GM23338 (cell line): Measurements from ENCODE around the gene MUTYH. TPM values are rescaled to one million over a fixed set of nuclear protein-coding genes. Genes with fewer than 3 reads are reported as not detected.

ENCODE experiments used
- ATAC-seq: fragments of 200-7000 bp; cut with Tn5 transposase; 3 replicates; pipeline ENCODE4 v1.9.1; 2020
- DNase-seq: peaks from one replicate; pipeline ENCODE4 v3.0.0-alpha.2; 2015; ENCODE audit warnings: low spot score
- H2AFZ ChIP-seq: fragments of 200-600 bp; sonication (generic); 2 replicates; pipeline ENCODE4 v1.8.0; 2016; ENCODE audit warnings: antibody characterized with exemption, mild to moderate bottlenecking, moderate library complexity
- H3F3A ChIP-seq: fragments of 200-600 bp; sonication (generic); replicated peaks from 2 replicates; pipeline ENCODE4 v1.8.0; 2017; ENCODE audit warnings: antibody characterized with exemption, mixed run types, low read depth
- H3K27ac ChIP-seq: fragments of 200-600 bp; sonication (generic); 2 replicates; pipeline ENCODE4 v1.6.1; 2016; ENCODE audit warnings: low read depth
- H3K27me3 ChIP-seq: fragments of 200-600 bp; sonication (generic); 2 replicates; pipeline ENCODE4 v1.8.0; 2016; ENCODE audit warnings: mild to moderate bottlenecking, mixed run types, moderate library complexity; ENCODE audit not compliant: insufficient read depth
- H3K36me3 ChIP-seq: fragments of 200-600 bp; sonication (generic); 2 replicates; pipeline ENCODE4 v1.8.0; 2016; ENCODE audit warnings: mild to moderate bottlenecking; ENCODE audit not compliant: insufficient read depth
- H3K4me1 ChIP-seq: fragments of 200-600 bp; sonication (generic); 2 replicates; pipeline ENCODE4 v1.8.0; 2016; ENCODE audit warnings: mild to moderate bottlenecking, moderate library complexity; ENCODE audit not compliant: insufficient read depth
- H3K4me2 ChIP-seq: fragments of 200-600 bp; sonication (generic); 2 replicates; pipeline ENCODE4 v1.7.1; 2017; ENCODE audit warnings: mixed run types
- H3K4me3 ChIP-seq: fragments of 200-600 bp; sonication (generic); 2 replicates; pipeline ENCODE4 v1.6.1; 2016; ENCODE audit warnings: mixed run types
- H3K79me2 ChIP-seq: fragments of 200-600 bp; sonication (generic); replicated peaks from 2 replicates; pipeline ENCODE4 v1.8.0; 2017; ENCODE audit warnings: mild to moderate bottlenecking; ENCODE audit not compliant: insufficient read depth
- H3K9me2 ChIP-seq: fragments of 200-600 bp; sonication (generic); 2 replicates; pipeline ENCODE4 v1.8.0; 2017; ENCODE audit not compliant: insufficient read depth
- H4K20me1 ChIP-seq: fragments of 200-600 bp; sonication (generic); replicated peaks from 2 replicates; pipeline ENCODE4 v1.8.0; 2017; ENCODE audit warnings: mild to moderate bottlenecking; ENCODE audit not compliant: insufficient read depth
- H3K27ac Mint-ChIP-seq: 2 replicates; pipeline ENCODE4 v1.8.0; 2020; ENCODE audit warnings: inconsistent platforms, mild to moderate bottlenecking, moderate library complexity, mixed read lengths
- H3K27me3 Mint-ChIP-seq: 3 replicates; pipeline ENCODE4 v1.8.0; 2022; ENCODE audit warnings: low read depth, mild to moderate bottlenecking, moderate library complexity, mixed read lengths, inconsistent platforms; ENCODE audit not compliant: insufficient read depth, poor library complexity
- H3K36me3 Mint-ChIP-seq: 3 replicates; pipeline ENCODE4 v1.8.0; 2021; ENCODE audit warnings: low read depth, mild to moderate bottlenecking, inconsistent platforms, moderate library complexity, mixed read lengths
- H3K4me1 Mint-ChIP-seq: 3 replicates; pipeline ENCODE4 v1.8.0; 2020; ENCODE audit warnings: mild to moderate bottlenecking, inconsistent platforms, mixed read lengths
- H3K4me3 Mint-ChIP-seq: 3 replicates; pipeline ENCODE4 v1.8.0; 2021; ENCODE audit warnings: moderate library complexity, mild to moderate bottlenecking, inconsistent platforms, mixed read lengths
- H3K9me3 Mint-ChIP-seq: 3 replicates; pipeline ENCODE4 v1.8.0; 2020; ENCODE audit warnings: moderate library complexity, mild to moderate bottlenecking, inconsistent platforms, mixed read lengths
- JUNB ChIP-seq: IDR thresholded peaks from one replicate; pipeline ENCODE4 v1.6.1; 2016; ENCODE audit warnings: antibody characterized with exemption; ENCODE audit not compliant: unreplicated experiment
- NANOG ChIP-seq: IDR thresholded peaks from 2 replicates; pipeline ENCODE4 v1.6.1; 2016; ENCODE audit warnings: antibody characterized with exemption, borderline replicate concordance
- POLR2AphosphoS5 ChIP-seq: IDR thresholded peaks from 2 replicates; pipeline ENCODE4 v1.6.1; 2016; ENCODE audit warnings: antibody characterized with exemption, low read depth
- ZNF114 ChIP-seq: fragments of 250-450 bp; sonication (Bioruptor Pico); IDR thresholded peaks from 2 replicates; pipeline ENCODE4 v1.5.0; 2020; ENCODE audit warnings: mild to moderate bottlenecking, moderate library complexity
- ZNF331 ChIP-seq: fragments of 250-450 bp; sonication (Bioruptor Pico); IDR thresholded peaks from 2 replicates; pipeline ENCODE4 v1.5.0; 2020; ENCODE audit warnings: low read depth, mild to moderate bottlenecking, moderate library complexity
- polyA plus RNA-seq: library from polyadenylated mRNA; unstranded; fragments of >200 nt; fragmentation: Nextera tagmentation; extraction: Ambion mirVana; gene quantifications from 2 replicates; pipeline ENCODE4 v1.2.1, GENCODE V29; 2016
- total RNA-seq: library from RNA; depleted of rRNA; stranded (reverse); fragments of >200 nt; shearing (Covaris generic); gene quantifications from 2 replicates; pipeline ENCODE4 v1.2.3, GENCODE V29; 2014
- TF ChIP-seq, protein P1 (sequence below): fragments of 250-450 bp; sonication (Bioruptor Pico); IDR thresholded peaks from 2 replicates; pipeline ENCODE4 v1.5.0; 2020; ENCODE audit warnings: mild to moderate bottlenecking, moderate library complexity
- TF ChIP-seq, protein P2 (sequence below): IDR thresholded peaks from 2 replicates; pipeline ENCODE4 v1.6.1; 2016; ENCODE audit warnings: antibody characterized with exemption

MUTYH gene
- total and polyA plus RNA-seq, 2 experiments from 2014 or later, result 47.9 to 67.4 TPM

- TF ChIP-seq, protein P1, sequence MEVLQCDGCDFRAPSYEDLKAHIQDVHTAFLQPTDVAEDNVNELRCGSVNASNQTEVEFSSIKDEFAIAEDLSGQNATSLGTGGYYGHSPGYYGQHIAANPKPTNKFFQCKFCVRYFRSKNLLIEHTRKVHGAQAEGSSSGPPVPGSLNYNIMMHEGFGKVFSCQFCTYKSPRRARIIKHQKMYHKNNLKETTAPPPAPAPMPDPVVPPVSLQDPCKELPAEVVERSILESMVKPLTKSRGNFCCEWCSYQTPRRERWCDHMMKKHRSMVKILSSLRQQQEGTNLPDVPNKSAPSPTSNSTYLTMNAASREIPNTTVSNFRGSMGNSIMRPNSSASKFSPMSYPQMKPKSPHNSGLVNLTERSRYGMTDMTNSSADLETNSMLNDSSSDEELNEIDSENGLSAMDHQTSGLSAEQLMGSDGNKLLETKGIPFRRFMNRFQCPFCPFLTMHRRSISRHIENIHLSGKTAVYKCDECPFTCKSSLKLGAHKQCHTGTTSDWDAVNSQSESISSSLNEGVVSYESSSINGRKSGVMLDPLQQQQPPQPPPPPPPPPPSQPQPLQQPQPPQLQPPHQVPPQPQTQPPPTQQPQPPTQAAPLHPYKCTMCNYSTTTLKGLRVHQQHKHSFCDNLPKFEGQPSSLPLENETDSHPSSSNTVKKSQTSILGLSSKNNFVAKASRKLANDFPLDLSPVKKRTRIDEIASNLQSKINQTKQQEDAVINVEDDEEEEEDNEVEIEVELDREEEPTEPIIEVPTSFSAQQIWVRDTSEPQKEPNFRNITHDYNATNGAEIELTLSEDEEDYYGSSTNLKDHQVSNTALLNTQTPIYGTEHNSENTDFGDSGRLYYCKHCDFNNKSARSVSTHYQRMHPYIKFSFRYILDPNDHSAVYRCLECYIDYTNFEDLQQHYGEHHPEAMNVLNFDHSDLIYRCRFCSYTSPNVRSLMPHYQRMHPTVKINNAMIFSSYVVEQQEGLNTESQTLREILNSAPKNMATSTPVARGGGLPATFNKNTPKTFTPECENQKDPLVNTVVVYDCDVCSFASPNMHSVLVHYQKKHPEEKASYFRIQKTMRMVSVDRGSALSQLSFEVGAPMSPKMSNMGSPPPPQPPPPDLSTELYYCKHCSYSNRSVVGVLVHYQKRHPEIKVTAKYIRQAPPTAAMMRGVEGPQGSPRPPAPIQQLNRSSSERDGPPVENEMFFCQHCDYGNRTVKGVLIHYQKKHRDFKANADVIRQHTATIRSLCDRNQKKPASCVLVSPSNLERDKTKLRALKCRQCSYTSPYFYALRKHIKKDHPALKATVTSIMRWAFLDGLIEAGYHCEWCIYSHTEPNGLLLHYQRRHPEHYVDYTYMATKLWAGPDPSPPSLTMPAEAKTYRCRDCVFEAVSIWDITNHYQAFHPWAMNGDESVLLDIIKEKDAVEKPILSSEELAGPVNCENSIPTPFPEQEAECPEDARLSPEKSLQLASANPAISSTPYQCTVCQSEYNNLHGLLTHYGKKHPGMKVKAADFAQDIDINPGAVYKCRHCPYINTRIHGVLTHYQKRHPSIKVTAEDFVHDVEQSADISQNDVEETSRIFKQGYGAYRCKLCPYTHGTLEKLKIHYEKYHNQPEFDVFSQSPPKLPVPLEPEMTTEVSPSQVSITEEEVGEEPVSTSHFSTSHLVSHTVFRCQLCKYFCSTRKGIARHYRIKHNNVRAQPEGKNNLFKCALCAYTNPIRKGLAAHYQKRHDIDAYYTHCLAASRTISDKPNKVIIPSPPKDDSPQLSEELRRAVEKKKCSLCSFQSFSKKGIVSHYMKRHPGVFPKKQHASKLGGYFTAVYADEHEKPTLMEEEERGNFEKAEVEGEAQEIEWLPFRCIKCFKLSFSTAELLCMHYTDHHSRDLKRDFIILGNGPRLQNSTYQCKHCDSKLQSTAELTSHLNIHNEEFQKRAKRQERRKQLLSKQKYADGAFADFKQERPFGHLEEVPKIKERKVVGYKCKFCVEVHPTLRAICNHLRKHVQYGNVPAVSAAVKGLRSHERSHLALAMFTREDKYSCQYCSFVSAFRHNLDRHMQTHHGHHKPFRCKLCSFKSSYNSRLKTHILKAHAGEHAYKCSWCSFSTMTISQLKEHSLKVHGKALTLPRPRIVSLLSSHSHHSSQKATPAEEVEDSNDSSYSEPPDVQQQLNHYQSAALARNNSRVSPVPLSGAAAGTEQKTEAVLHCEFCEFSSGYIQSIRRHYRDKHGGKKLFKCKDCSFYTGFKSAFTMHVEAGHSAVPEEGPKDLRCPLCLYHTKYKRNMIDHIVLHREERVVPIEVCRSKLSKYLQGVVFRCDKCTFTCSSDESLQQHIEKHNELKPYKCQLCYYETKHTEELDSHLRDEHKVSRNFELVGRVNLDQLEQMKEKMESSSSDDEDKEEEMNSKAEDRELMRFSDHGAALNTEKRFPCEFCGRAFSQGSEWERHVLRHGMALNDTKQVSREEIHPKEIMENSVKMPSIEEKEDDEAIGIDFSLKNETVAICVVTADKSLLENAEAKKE, result no peak
- TF ChIP-seq POLR2AphosphoS5 (no peak), JUNB (no peak), ZNF114 (CRISPR knock-in tag) (no peak), ZNF331 (no peak)
- TF ChIP-seq, protein P2, sequence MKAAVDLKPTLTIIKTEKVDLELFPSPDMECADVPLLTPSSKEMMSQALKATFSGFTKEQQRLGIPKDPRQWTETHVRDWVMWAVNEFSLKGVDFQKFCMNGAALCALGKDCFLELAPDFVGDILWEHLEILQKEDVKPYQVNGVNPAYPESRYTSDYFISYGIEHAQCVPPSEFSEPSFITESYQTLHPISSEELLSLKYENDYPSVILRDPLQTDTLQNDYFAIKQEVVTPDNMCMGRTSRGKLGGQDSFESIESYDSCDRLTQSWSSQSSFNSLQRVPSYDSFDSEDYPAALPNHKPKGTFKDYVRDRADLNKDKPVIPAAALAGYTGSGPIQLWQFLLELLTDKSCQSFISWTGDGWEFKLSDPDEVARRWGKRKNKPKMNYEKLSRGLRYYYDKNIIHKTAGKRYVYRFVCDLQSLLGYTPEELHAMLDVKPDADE, result no peak
Observed at GRCh38 chr1:45383191-45383590, 43.0 kb upstream of the MUTYH start (continued).

- Histone ChIP-seq H3F3A (no peaks in the 10 kb centered on the region), H3K4me3 (no peak overlapping the region), H2AFZ (no peak overlapping the region), H3K4me1 (no peaks in the 10 kb centered on the region), H3K27me3 (no peaks in the 10 kb centered on the region), H3K9me2 (no peaks in the 10 kb centered on the region), H4K20me1 (no peaks in the 10 kb centered on the region; the same call in 1 of the 2 replicates), H3K4me2 (no peak overlapping the region), H3K36me3 (no peaks in the 10 kb centered on the region), H3K27ac (no peak overlapping the region), H3K79me2 (no peaks in the 10 kb centered on the region)
- TF ChIP-seq NANOG, result no peak
- ATAC-seq (no peak), DNase-seq (no peak)
- Mint-ChIP-seq H3K4me3 (no peak overlapping the region), H3K27ac (no peak overlapping the region), H3K27me3 (no peaks in the 10 kb centered on the region), H3K4me1 (no peaks in the 10 kb centered on the region), H3K9me3 (no peaks in the 10 kb centered on the region), H3K36me3 (no peaks in the 10 kb centered on the region)
Observed at GRCh38 chr1:45381243-45381642, 41.0 kb upstream of the MUTYH start.
